H1 (cell line): ENCODE data around the gene ZNF629. TPM values are rescaled to one million over a fixed set of nuclear protein-coding genes. Genes with fewer than 3 reads are reported as not detected.

Source experiments
- ASH2L ChIP-seq: fragments of 200-600, 300-600 bp; sonication (generic); IDR thresholded peaks from one replicate; pipeline ENCODE4 v1.7.1; 2017; ENCODE audit warnings: low read length
- BRCA1 ChIP-seq: IDR thresholded peaks from 2 replicates; pipeline ENCODE4 v1.6.1; 2012; ENCODE audit warnings: low read depth, low read length, improper control_type of control experiment
- CHD1 ChIP-seq: IDR thresholded peaks from 2 replicates; pipeline ENCODE4 v1.6.1; 2012; ENCODE audit warnings: low read depth, low read length, improper control_type of control experiment
- EZH2 ChIP-seq: fragments of 200-600 bp; sonication (generic); IDR thresholded peaks from 2 replicates; pipeline ENCODE4 v1.7.1; 2012; ENCODE audit warnings: low read depth, mild to moderate bottlenecking, moderate library complexity, low read length, inconsistent platforms; ENCODE audit not compliant: severe bottlenecking
- JUN ChIP-seq: IDR thresholded peaks from 2 replicates; pipeline ENCODE4 v1.6.1; 2011; ENCODE audit warnings: low read depth, mild to moderate bottlenecking, improper control_type of control experiment, low read length
- NANOG ChIP-seq: IDR thresholded peaks from 2 replicates; pipeline ENCODE4 v1.6.1; 2011; ENCODE audit warnings: low read length, low read depth, mild to moderate bottlenecking, inconsistent platforms; ENCODE audit not compliant: insufficient read depth, poor library complexity, severe bottlenecking
- TBP ChIP-seq: IDR thresholded peaks from 2 replicates; pipeline ENCODE4 v1.6.1; 2011; ENCODE audit warnings: low read depth, low read length, improper control_type of control experiment
- polyA plus RNA-seq, 7 experiments: library from polyadenylated mRNA; depleted of rRNA in 3 of 7; stranded (reverse) in 5 of 7; unstranded in 2 of 7; fragments of >200 nt in 5 of 7; fragments of 200-250 nt in 2 of 7; gene quantifications; 1 replicate in 5 of 7; 2 replicates in 1 of 7; 4 replicates in 1 of 7; pipeline versions ENCODE4 v1.2.1 to v1.2.3, GENCODE V29; 2011 to 2013; ENCODE audit warnings: missing spikeins in 2 of 7, mixed read lengths in 2 of 7
- total RNA-seq: library from RNA; stranded (reverse); fragmentation: NEBNext Ultra II Directional; extraction: Animal tissue kit (Norgen Biotek cat#: 25700); gene quantifications from 2 replicates; pipeline ENCODE4 v1.2.1, GENCODE V29; 2021

The ZNF629 gene
- total and polyA plus RNA-seq, 2 of the 8 experiments (the other 6 are each of a cell fraction or from before 2014, with no cell fraction given): 11.0 to 19.5 TPM

DNA sequence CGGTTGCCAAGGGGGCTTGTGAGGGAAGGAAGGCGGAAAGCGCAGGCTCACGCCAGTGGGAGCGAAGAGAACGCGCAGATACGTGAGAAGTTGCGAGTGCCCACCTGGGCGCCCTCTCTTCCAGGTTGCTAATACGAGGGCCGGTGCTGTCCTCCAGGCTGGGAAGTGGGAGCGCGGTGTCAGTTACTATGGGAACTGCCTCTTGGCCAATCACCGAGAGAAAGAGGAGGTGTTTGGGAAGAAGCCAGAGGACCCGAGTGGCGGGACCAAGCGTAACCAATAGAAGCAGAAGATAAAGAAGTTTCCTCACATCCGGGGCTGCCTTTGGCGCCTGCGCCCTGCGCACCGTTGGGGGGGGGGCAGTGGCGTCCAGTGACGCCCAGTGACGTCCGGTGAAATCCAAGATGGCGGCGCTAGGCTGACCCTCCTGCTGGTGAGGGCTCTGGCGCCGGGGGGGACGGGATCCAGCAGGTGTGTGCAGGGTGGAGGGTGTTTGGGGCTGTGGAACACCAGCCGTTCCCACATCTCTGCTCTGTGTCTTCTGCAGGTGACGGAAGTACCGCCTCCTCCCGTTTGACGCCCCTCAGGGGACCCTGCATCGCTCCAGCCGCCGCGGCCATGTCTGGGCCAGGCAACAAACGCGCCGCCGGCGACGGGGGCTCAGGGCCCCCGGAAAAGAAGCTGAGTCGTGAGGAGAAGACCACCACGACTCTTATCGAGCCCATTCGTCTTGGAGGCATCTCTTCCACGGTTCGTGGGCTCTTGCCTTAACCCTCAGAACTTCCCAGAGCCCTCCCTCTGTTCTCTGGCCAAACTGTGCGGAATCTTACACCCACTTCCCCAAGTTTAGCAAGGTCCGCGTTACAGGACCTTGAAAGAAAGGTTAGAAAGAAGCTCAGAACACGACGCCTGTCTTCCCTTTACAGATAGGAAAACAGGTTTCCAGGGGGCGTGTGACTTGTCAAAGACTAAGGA is 24.8 kb downstream of the ZNF629 start, which contains the start of the genes CFAP119 and RNF40 (continued):
- TF ChIP-seq ASH2L: no peak
- TF ChIP-seq JUN: no peak
- TF ChIP-seq TBP: peak; percentile 52; the same call in 1 of the 2 replicates
- TF ChIP-seq CHD1: no peak
- TF ChIP-seq BRCA1: no peak
- TF ChIP-seq NANOG: no peak
- no peak for TF ChIP-seq EZH2
